ENCODE data around the gene SMCR8.
A peak's percentile ranks its signal among the peaks of the same experiment; 100 is the strongest.

Gene SMCR8, protein sequence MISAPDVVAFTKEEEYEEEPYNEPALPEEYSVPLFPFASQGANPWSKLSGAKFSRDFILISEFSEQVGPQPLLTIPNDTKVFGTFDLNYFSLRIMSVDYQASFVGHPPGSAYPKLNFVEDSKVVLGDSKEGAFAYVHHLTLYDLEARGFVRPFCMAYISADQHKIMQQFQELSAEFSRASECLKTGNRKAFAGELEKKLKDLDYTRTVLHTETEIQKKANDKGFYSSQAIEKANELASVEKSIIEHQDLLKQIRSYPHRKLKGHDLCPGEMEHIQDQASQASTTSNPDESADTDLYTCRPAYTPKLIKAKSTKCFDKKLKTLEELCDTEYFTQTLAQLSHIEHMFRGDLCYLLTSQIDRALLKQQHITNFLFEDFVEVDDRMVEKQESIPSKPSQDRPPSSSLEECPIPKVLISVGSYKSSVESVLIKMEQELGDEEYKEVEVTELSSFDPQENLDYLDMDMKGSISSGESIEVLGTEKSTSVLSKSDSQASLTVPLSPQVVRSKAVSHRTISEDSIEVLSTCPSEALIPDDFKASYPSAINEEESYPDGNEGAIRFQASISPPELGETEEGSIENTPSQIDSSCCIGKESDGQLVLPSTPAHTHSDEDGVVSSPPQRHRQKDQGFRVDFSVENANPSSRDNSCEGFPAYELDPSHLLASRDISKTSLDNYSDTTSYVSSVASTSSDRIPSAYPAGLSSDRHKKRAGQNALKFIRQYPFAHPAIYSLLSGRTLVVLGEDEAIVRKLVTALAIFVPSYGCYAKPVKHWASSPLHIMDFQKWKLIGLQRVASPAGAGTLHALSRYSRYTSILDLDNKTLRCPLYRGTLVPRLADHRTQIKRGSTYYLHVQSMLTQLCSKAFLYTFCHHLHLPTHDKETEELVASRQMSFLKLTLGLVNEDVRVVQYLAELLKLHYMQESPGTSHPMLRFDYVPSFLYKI

DNA sequence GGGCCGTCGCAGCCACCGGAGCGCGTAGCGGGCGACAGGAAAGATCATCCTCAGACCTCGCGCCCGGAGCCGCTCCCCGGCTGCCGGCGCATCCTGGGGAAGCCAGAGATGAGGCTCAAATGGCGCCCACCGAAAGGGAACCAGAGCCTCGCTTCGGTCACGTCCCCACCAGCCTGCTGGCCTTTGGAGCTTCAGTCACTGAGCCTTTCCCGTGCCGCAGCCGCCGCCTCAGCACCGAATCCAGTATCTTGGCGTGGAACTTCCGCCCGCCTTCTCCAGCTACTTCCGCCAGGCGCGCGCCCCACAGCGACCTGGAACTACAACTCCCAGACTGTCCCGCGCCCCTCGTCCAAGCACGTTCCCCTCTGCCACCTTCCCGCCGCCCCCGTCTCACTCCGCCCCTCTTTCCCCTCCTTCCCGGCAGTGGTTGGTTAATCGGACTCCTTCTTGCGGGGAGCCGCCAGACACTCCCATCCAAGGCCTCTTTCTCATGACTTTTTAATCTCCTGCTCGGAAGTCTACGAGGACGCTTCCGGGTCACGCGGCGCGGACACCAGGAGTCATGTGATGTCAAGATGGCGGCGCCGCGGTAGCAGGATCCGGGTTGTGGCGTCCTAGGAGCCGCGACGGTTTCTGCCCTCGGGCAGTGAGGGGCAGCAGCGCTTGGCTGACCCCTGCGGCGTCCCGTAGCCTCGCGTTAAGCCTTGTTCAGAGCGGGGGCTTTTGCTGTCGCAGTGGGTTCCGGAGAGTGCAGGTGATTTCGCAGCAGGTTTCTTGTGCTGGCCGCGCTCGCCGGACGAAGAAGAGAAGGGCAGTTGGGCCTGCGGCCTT is at the start of gene SMCR8, which contains the start of gene TOP3A:
TSS of gene SMCR8 (plus strand) at position 563 of the 831 bp plus-strand sequence. CDS start 497 bp downstream, outside the sequence.
TSS of gene TOP3A (minus strand) at position 264 of the 831 bp plus-strand sequence. CDS start at position 48, 216 bp downstream.
- TF ChIP-seq, protein P1, sequence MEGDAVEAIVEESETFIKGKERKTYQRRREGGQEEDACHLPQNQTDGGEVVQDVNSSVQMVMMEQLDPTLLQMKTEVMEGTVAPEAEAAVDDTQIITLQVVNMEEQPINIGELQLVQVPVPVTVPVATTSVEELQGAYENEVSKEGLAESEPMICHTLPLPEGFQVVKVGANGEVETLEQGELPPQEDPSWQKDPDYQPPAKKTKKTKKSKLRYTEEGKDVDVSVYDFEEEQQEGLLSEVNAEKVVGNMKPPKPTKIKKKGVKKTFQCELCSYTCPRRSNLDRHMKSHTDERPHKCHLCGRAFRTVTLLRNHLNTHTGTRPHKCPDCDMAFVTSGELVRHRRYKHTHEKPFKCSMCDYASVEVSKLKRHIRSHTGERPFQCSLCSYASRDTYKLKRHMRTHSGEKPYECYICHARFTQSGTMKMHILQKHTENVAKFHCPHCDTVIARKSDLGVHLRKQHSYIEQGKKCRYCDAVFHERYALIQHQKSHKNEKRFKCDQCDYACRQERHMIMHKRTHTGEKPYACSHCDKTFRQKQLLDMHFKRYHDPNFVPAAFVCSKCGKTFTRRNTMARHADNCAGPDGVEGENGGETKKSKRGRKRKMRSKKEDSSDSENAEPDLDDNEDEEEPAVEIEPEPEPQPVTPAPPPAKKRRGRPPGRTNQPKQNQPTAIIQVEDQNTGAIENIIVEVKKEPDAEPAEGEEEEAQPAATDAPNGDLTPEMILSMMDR (IDR thresholded peaks at IDR 0.05) = no peak
- Mint-ChIP-seq H3K36me3 (ENCODE audit: low read depth) (peaks cover 39% of the 10 kb centered on the region), H3K9me3 (no peaks in the 10 kb centered on the region), H3K4me3 (peak within 1 kb of the TSS; percentile 97), H3K27me3 (ENCODE audit: low read depth, poor library complexity) (no peaks in the 10 kb centered on the region), H3K4me1 (peaks cover 73% of the 10 kb centered on the region), H3K27ac (peak within 1 kb of the TSS; percentile 100)
- peak; percentile 94 for DNase-seq

DNA sequence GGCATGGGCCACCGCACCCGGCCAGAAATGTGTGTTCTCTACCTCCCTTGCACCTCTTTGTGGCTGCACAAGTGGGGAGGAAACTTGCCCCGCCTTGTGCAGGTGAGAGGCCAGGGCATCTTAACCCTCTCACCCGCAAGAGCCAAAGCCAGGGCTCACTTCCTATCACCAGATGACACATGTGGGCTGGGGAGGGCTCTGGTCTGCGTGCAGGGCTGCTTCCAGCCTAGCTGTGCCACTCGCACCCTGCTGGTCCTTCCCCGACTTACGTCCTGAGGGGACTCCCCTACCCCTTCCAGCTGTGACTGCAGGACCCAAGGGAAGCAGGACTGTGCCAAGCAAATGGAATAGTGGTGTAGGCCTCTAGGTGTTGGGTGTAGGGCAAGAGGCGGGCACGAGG is 47.7 kb upstream of the SMCR8 start:
- Mint-ChIP-seq H3K4me1 (peaks cover 29% of the 10 kb centered on the region), H3K9me3 (no peaks in the 10 kb centered on the region), H3K36me3 (ENCODE audit: low read depth) (peaks cover 12% of the 10 kb centered on the region), H3K27ac (no peak overlapping the region), H3K4me3 (no peak overlapping the region), H3K27me3 (ENCODE audit: low read depth, poor library complexity) (no peaks in the 10 kb centered on the region)
- TF ChIP-seq, protein P1 (IDR thresholded peaks at IDR 0.05) = no peak
- no peak for DNase-seq

DNA sequence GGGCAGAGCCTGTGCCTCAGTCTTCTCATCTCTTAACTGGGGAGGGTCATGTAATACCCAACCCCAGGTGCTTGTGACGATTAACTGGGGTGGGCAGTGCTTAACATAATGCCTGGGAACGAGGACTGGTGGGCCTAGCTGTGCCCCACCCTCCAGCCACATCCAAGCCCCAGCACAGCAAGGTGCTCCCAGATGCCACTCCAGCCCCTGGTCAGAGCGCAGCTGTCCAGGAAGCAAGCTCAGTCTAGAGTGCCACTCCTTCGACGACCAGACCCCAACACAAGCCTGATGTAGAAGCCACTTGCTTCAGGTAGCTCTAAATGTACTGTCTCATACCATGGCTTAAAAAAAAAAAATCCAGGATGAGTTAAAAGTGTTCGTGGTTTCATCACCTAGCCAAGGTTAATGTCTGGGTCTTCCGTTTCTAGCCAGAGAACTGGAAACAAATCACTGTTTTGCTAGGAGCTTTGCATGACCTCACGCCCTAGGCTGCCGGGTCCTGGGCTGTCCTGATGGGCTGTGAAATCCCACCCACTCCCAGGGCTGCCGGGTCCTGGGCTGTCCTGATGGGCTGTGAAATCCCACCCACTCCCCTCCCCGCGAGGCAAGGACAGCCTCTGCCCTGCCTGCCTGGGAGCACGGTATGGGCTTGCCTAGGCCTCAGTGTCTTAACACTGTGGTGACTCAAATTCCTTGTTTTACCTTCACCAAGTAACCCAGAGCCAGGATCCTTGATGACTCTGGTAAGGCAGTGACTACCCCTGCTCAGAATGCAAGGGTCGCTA is 47.0 kb upstream of the SMCR8 start:
- no peaks in the 10 kb centered on the region for H3K9me3 Mint-ChIP-seq
- peaks cover 14% of the 10 kb centered on the region for H3K36me3 Mint-ChIP-seq (ENCODE audit: low read depth)
- no peaks in the 10 kb centered on the region for H3K27me3 Mint-ChIP-seq (ENCODE audit: low read depth, poor library complexity)
- peaks cover 28% of the 10 kb centered on the region for H3K4me1 Mint-ChIP-seq
- TF ChIP-seq, protein P1 (IDR thresholded peaks at IDR 0.05) = no peak
- H3K4me3 Mint-ChIP-seq = no peak overlapping the region
- peak overlapping the region; percentile 57 for H3K27ac Mint-ChIP-seq
- peak; percentile 63 for DNase-seq

DNA sequence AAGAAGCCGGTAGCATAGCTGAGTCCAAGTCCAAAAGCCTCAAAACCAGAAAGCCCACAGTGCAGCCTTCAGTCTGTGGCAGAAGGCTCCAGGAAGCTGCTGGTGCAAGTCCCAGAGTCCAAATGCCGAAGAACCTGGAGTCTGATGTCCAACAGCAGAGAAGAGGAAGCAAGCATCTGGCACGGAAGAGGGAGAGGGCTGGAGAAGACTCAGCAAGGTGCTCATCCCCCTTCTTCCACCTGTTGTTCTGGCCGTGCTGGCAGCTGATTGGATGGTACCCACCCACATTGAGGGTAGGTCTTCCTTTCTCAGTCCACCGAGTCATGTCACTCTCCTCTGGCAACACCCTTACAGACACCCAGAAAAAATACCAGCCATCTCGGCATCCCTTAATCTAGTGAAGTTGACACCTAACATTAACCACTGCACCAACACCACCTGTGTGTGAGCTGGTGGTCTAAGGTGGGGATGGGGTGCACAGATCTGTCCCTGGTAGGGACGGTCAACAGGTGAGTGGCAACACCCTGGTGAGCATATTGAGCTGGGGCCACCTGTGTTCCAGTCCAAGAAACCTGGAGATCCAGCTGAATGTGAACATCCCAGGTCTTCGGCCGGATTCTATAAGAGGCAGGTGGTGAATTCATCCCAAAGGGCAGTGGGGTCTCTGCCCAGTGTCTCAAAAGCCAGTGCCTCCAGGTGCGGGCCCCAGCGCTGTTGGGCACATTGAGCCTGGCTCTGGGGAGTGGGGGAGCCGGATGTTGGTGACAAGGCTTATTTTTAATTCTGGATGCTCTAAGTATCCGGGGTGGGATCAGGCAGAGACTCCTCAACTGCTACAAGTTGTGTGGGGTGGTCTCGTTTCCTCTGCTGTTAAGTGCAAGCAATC is 44.8 kb upstream of the SMCR8 start:
- no peak for DNase-seq
- Mint-ChIP-seq H3K36me3 (ENCODE audit: low read depth) (peaks cover 12% of the 10 kb centered on the region), H3K27me3 (ENCODE audit: low read depth, poor library complexity) (no peaks in the 10 kb centered on the region), H3K4me1 (peaks cover 25% of the 10 kb centered on the region), H3K9me3 (no peaks in the 10 kb centered on the region), H3K4me3 (no peak overlapping the region), H3K27ac (peak overlapping the region; percentile 69)
- TF ChIP-seq, protein P1 (IDR thresholded peaks at IDR 0.05) = no peak
